HL-60 (cell line): ENCODE measurements around the gene IGFBP7.

Experiments
- DNase-seq, 2 experiments: peaks; one replicate each; pipeline ENCODE4 v3.0.0-alpha.2; 2010 to 2020; ENCODE audit warnings: low read depth in 1 of 2, low spot score in 1 of 2
- H3K27ac ChIP-seq: fragments of 250-450 bp; sonication (Bioruptor Pico); replicated peaks from 2 replicates; pipeline ENCODE4 v1.5.1; 2020; ENCODE audit warnings: mild to moderate bottlenecking, moderate library complexity
- H3K27me3 ChIP-seq: fragments of 250-450 bp; sonication (Bioruptor Pico); 2 replicates; pipeline ENCODE4 v1.5.1; 2021; ENCODE audit warnings: mild to moderate bottlenecking, moderate library complexity; ENCODE audit not compliant: insufficient read depth, poor library complexity, severe bottlenecking
- H3K4me3 ChIP-seq: replicated peaks from 2 replicates; pipeline ENCODE4 v1.5.1; 2011; ENCODE audit warnings: mild to moderate bottlenecking, control low read depth, low read length; ENCODE audit not compliant: insufficient read depth
- CTCF ChIP-seq: IDR thresholded peaks from one replicate; pipeline ENCODE4 v1.5.1; 2011; ENCODE audit warnings: low read length, control low read depth, inconsistent platforms; ENCODE audit not compliant: insufficient read depth
- GABPA ChIP-seq: IDR thresholded peaks from 2 replicates; pipeline ENCODE4 v1.6.1; 2012; ENCODE audit warnings: low read depth
- POLR2AphosphoS5 ChIP-seq: IDR thresholded peaks from 2 replicates; pipeline ENCODE4 v1.6.1; 2012; ENCODE audit warnings: low read depth
- REST ChIP-seq: IDR thresholded peaks from 2 replicates; pipeline ENCODE4 v1.6.1; 2012; ENCODE audit warnings: low read depth; ENCODE audit not compliant: insufficient replicate concordance
- SPI1 ChIP-seq: IDR thresholded peaks from 2 replicates; pipeline ENCODE4 v1.6.1; 2012; ENCODE audit warnings: low read depth, mild to moderate bottlenecking, borderline replicate concordance

The IGFBP7 gene

DNA sequence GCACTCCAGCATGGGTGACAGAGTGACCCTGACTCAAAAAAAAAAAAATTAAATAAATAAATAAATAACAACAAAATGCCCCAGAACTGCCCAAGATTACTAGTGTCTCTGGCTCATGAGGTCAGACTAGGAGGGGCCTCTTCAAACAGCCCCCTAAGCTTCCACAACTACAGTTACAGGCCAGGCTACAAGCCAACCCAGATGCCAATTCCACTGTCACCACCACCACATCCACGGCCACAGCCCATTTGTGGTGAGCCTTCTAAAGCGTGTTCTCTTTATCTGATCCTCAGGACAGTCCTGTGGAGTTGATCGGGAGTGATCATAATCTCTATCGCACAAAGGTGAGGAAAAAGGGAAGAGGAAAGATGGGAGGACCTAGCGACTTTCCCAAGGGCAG is 36.6 kb downstream of the IGFBP7 start:
- no peak overlapping the region for H3K27ac ChIP-seq
- TF ChIP-seq CTCF = no peak
- no peak for TF ChIP-seq POLR2AphosphoS5
- TF ChIP-seq SPI1 = no peak
- no peak for TF ChIP-seq GABPA
- no peak for TF ChIP-seq REST

DNA sequence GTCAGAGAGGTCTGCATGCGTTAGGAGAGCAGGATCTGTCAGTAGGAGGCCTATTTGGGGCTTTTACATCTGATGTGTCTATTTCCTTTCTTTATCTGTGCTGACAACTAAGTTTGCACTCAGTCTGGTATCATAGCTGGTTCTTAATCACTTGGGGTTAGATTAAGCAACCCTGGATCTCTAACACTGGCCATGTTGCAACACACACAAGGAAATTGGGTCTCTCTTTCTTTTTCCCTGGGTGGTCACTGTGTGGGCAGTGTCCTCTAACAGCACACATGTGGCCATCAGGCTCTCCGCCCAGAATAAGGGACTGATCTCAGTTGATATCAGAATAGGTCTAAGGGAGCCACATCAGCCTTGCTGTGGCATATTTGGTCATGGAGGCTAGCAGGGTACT is 38.9 kb downstream of the IGFBP7 start:
- peak; percentile 18 to 28 for DNase-seq
- no peaks in the 10 kb centered on the region for H3K27me3 ChIP-seq
- H3K4me3 ChIP-seq = no peak overlapping the region
- no peak overlapping the region for H3K27ac ChIP-seq
- TF ChIP-seq SPI1 (no peak), POLR2AphosphoS5 (no peak)

More for the DNA sequence above, 36.6 kb downstream of the IGFBP7 start:
- H3K27me3 ChIP-seq = no peaks in the 10 kb centered on the region
- no peak overlapping the region for H3K4me3 ChIP-seq
- no peak for DNase-seq

GRCh38 chr4:57070461-57070860 is 39.7 kb downstream of the IGFBP7 start:
- Histone ChIP-seq H3K27ac (no peak overlapping the region), H3K4me3 (no peak overlapping the region), H3K27me3 (no peaks in the 10 kb centered on the region)
- DNase-seq = no peak
- TF ChIP-seq GABPA = no peak
- TF ChIP-seq POLR2AphosphoS5 = no peak
- TF ChIP-seq SPI1 = no peak
- no peak for TF ChIP-seq REST
- no peak for TF ChIP-seq CTCF

DNA sequence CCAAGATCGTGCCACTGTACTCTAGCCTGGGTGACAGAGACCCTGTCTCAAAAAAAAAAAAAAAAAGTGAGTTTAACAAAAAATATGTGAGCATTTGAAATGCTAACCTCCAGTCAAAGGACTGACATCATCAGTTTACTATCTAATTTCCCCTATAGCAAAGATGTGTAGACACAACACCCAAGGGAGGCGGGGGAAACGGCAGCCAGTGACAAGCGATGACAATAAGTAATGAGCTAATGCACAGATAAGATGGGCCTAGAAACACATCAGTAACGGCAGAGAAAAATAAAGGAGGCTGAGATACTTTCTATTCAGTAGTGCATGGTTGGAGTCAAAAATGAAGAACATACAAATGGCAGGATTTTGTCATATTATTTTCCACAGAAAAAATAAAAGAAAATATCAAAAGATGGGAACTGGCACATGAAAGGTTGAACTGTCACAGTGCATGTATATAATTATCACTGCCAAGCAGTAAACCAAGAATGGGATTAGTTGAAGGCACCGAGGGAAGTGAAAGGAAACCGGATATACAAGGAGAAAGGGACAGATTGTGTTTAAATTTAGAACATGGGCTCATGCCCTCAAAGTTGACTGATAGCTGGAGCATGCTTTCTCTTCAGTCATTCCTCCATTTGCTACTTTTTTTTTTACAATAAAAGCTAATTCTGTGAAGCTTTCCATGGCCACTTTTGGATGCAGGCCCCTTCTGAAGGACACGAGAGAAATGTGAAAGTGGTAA is 41.8 kb downstream of the IGFBP7 start:
- DNase-seq = no peak
- H3K27ac ChIP-seq = no peak overlapping the region

More for the DNA sequence above, 41.8 kb downstream of the IGFBP7 start:
- Histone ChIP-seq H3K27me3 (no peaks in the 10 kb centered on the region), H3K4me3 (no peak overlapping the region)
- TF ChIP-seq CTCF = no peak
- TF ChIP-seq REST = no peak
- TF ChIP-seq SPI1 = no peak
- no peak for TF ChIP-seq GABPA
- no peak for TF ChIP-seq POLR2AphosphoS5
